NCI-H128 (cell line): ENCODE results near the gene RNF215.

Experiments
- DNase-seq: peaks from one replicate; lab custom pipeline; 2025; ENCODE audit not compliant: unreplicated experiment; lab: John Stamatoyannopoulos, UW

Gene RNF215

DNA sequence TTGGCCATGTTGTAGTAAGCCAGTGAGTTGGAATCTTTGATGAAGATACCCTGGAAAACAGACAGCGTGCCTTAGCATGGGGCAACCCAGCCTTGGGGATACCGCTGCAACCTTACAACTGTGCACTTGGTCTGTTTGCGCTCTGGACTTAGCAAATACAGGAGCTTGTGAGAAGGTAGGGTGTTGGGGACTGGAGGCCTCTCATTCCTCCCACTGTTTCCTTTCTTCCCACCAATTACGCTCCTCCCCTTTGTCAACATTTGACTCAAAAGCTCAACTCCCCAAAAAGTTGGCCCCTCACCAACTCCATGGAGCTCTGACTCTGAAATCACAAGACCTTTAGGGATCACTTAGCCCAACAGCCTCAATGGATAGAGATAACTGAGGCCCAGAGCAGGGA, 52.6 kb downstream of the RNF215 start:
- DNase-seq, result no peak

DNA sequence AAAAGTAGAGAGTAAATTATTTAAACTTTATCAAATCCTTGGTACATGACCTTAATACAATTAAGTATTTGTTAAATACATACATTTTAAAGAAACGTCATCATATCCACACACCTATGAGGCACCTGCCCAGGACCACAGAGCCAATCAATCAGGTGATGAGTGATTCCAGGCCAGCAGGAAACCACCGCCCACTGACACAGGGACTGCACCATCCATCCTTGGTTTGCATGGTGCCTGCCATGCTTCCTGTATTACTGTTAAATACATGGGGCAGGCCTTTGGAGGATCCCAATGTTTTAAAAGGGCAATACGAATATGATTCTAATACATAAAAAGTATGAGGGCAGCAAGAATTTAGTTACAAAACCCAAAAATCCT, 53.5 kb downstream of the RNF215 start:
- no peak for DNase-seq

DNA sequence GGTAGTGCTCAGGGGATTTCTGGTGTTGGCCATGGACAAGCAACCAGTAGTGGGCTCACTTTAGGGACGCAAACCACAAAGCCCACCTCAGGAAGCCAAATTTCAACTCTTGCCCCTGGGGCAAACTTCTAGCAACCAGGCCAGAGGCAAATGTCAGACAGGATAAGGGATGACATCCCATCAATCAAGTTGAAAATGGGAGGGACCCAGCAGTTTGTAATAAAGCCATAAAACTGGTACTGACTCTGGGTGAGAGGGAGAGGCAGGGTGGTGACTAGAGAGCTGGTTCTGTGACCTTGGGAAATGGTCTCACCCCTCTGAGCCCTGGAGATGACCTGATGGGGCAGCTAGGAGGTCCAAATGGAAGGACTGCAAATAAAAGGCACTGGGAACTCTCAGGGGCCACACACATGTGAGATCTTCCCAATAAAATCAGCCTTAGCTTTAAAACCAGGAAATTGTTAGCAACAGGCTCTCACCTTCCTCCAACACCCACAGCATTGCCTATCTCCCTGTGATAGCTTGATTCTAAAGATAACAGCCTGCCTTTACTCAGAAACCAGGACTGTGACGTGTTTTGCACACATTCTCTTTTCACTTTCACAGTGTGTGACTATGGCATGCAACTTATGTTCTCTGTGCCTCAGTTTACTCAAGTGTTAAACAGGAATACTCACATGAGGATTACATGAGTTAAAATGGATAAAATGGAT, 54.1 kb downstream of the RNF215 start:
- DNase-seq, result no peak

DNA sequence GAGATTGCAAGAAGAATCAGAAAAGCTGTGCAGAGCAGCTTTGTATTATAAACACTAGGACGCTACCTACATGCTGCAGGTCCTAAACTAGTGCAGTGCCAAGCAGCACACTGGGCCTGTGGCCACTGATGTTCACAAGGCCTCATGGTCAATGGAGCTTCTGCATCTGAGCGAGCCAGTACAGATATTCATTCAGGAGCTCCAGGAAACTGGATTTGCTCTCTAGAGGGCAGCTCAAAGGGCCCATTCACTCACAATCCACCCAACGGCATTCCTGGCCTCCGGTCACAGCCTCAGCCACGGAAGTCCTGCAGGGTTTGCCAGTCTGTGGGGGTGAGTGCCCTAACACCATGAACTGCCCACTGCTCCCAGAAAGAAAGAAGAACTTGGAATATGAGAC, 54.7 kb downstream of the RNF215 start:
- no peak for DNase-seq
